Right hindlimb (tissue), 1 donor: ENCODE measurements around the gene ITSN1.

ENCODE experiments used
- DNase-seq: peaks from one replicate; pipeline ENCODE4 v3.0.0-alpha.2; 2018

The ITSN1 gene

GRCh38 chr21:33817138-33817537 lies 174.8 kb downstream of the ITSN1 start:
- no peak for DNase-seq

- no peak for DNase-seq
Measured at GRCh38 chr21:33817663-33818451, 175.6 kb downstream of the ITSN1 start.

GRCh38 chr21:33820230-33820770 lies 178.0 kb downstream of the ITSN1 start:
- DNase-seq = no peak

GRCh38 chr21:33820798-33821197 lies 178.5 kb downstream of the ITSN1 start:
- no peak for DNase-seq

- no peak for DNase-seq
Measured at GRCh38 chr21:33821503-33822322, 179.4 kb downstream of the ITSN1 start.

GRCh38 chr21:33824156-33824941 lies 182.0 kb downstream of the ITSN1 start:
- DNase-seq = peak; percentile 59

GRCh38 chr21:33825419-33825818 lies 183.1 kb downstream of the ITSN1 start:
- DNase-seq = no peak

GRCh38 chr21:33825915-33826314 lies 183.6 kb downstream of the ITSN1 start:
- DNase-seq = no peak

GRCh38 chr21:33828083-33828482 lies 185.8 kb downstream of the ITSN1 start:
- no peak for DNase-seq

- no peak for DNase-seq
Measured at GRCh38 chr21:33828577-33828976, 186.3 kb downstream of the ITSN1 start.

- no peak for DNase-seq
Measured at GRCh38 chr21:33829844-33830243, 187.5 kb downstream of the ITSN1 start.

- DNase-seq = no peak
Measured at GRCh38 chr21:33831962-33832659, 189.8 kb downstream of the ITSN1 start.

- peak; percentile 13 for DNase-seq
Measured at GRCh38 chr21:33834801-33835500, 192.7 kb downstream of the ITSN1 start.

GRCh38 chr21:33835920-33836319 lies 193.6 kb downstream of the ITSN1 start:
- DNase-seq = no peak

GRCh38 chr21:33836408-33836807 lies 194.1 kb downstream of the ITSN1 start:
- DNase-seq = peak; percentile 16

GRCh38 chr21:33839167-33839716 lies 196.9 kb downstream of the ITSN1 start:
- DNase-seq = peak; percentile 14

GRCh38 chr21:33839806-33840205 lies 197.5 kb downstream of the ITSN1 start:
- DNase-seq = no peak

GRCh38 chr21:33840771-33841170 lies 198.5 kb downstream of the ITSN1 start:
- DNase-seq = peak; percentile 4

GRCh38 chr21:33841561-33841960 lies 199.3 kb downstream of the ITSN1 start:
- peak; percentile 20 for DNase-seq

- DNase-seq = peak; percentile 27
Measured at GRCh38 chr21:33843216-33843615, 200.9 kb downstream of the ITSN1 start.
